Common myeloid progenitor, CD34-positive (primary cell): ENCODE results near the gene CYBC1.

Experiments used
- CTCF ChIA-PET: fragments of 350-600 bp; sonication (Branson Sonifier 250); formaldehyde crosslinking; loops from one replicate; lab custom pipeline; 2021; ENCODE audit warnings: antibody characterized with exemption; lab: Charles Lee
- POLR2A ChIA-PET: fragments of 350-600 bp; sonication (Branson Sonifier 250); formaldehyde crosslinking; loops from one replicate; lab custom pipeline; 2021; ENCODE audit warnings: antibody characterized with exemption; lab: Charles Lee
- DNase-seq, 3 donors: peaks; one replicate each; pipeline versions ENCODE4 v3.0.0 to v3.0.0-alpha.2; 2013
- H3K27ac ChIP-seq, 2 experiments: 1 replicate in 1 of 2; 2 replicates in 1 of 2; pipeline ENCODE4 v1.7.0; 2013; ENCODE audit warnings: inconsistent platforms in 2 of 2, low read length in 2 of 2, mild to moderate bottlenecking in 2 of 2, low read depth in 1 of 2, moderate library complexity in 1 of 2; ENCODE audit not compliant: severe bottlenecking in 2 of 2, insufficient read depth in 1 of 2, poor library complexity in 1 of 2
- H3K27me3 ChIP-seq, 5 experiments: replicated peaks in 2 of 5; 1 replicate in 3 of 5; 2 replicates in 2 of 5; pipeline versions ENCODE4 v1.6.1 to v1.7.0; 2013; ENCODE audit warnings: low read length in 4 of 5, mild to moderate bottlenecking in 2 of 5, moderate library complexity in 2 of 5, inconsistent platforms in 1 of 5; ENCODE audit not compliant: insufficient read depth in 5 of 5, control insufficient read depth in 4 of 5
- H3K36me3 ChIP-seq, 4 experiments: 1 replicate in 2 of 4; 2 replicates in 2 of 4; pipeline versions ENCODE4 v1.6.1 to v1.7.0; 2013; ENCODE audit warnings: low read length in 3 of 4, control low read depth in 1 of 4, mild to moderate bottlenecking in 1 of 4; ENCODE audit not compliant: control insufficient read depth in 4 of 4, insufficient read depth in 4 of 4
- H3K4me1 ChIP-seq, 4 experiments: 1 replicate in 3 of 4; 2 replicates in 1 of 4; pipeline versions ENCODE4 v1.6.1 to v1.7.1; 2013; ENCODE audit warnings: low read length in 3 of 4, mild to moderate bottlenecking in 3 of 4, control low read depth in 1 of 4, inconsistent platforms in 1 of 4, moderate library complexity in 1 of 4; ENCODE audit not compliant: control insufficient read depth in 4 of 4, insufficient read depth in 4 of 4; ENCODE audit errors: control extremely low read depth in 1 of 4
- H3K4me3 ChIP-seq, 7 experiments: 1 replicate in 4 of 7; 2 replicates in 3 of 7; pipeline versions ENCODE4 v1.5.1 to v1.7.0; 2013; ENCODE audit warnings: mild to moderate bottlenecking in 7 of 7, low read length in 6 of 7, moderate library complexity in 6 of 7, inconsistent platforms in 2 of 7, low read depth in 2 of 7, control low read depth in 1 of 7; ENCODE audit not compliant: insufficient read depth in 4 of 7, control insufficient read depth in 1 of 7; ENCODE audit errors: extremely low read depth in 1 of 7
- H3K9me3 ChIP-seq, 5 experiments: 1 replicate in 4 of 5; 2 replicates in 1 of 5; pipeline versions ENCODE4 v1.6.1 to v1.7.1; 2013; ENCODE audit warnings: low read length in 4 of 5, mild to moderate bottlenecking in 2 of 5, inconsistent platforms in 1 of 5, low read depth in 1 of 5, moderate library complexity in 1 of 5; ENCODE audit not compliant: control insufficient read depth in 4 of 5, insufficient read depth in 2 of 5; ENCODE audit errors: control extremely low read depth in 1 of 5
- WGBS: methylation state at CpG from one replicate; pipeline ENCODE4 v1.1.5; 2013; ENCODE audit not compliant: insufficient coverage; 5-methylcytosine and 5-hydroxymethylcytosine counted together

CYBC1 gene

GRCh38 chr17:82452162-82452561 is 1.6 kb upstream of the CYBC1 start:
- CTCF ChIA-PET = interaction anchor here (1.4 kb wide), 1 partner anchor 211 kb away, joined by 3 read pairs; no protein-coding TSS in a partner anchor
- peaks cover 0 to 9% (median 2%) of the 10 kb centered on the region in 4 experiments for H3K36me3 ChIP-seq
- WGBS = 97% methylated on average over 3 of the region's 3 CpGs
- H3K9me3 ChIP-seq = no peaks in the 10 kb centered on the region
- peaks cover 8 to 40% (median 31%) of the 10 kb centered on the region in 4 experiments for H3K4me1 ChIP-seq
- no peak overlapping the region for H3K4me3 ChIP-seq
- POLR2A ChIA-PET = no interaction called here
- H3K27me3 ChIP-seq = no peaks in the 10 kb centered on the region
- no peak overlapping the region for H3K27ac ChIP-seq
- DNase-seq = no peak

GRCh38 chr17:82449883-82450356 is 632 bp downstream of the CYBC1 start:
- H3K9me3 ChIP-seq = no peaks in the 10 kb centered on the region
- WGBS = 15% methylated on average over 17 of the region's 18 CpGs
- H3K27me3 ChIP-seq = no peaks in the 10 kb centered on the region
- ChIA-PET POLR2A (interaction anchor here (1.1 to 1.7 kb wide), 3 partner anchors 8 to 47 kb away, joined by 4 to 6 read pairs (median 5); partner anchors contain the start of gene NARF), CTCF (interaction anchor here (0.6 to 1.4 kb wide), 4 partner anchors 8 to 95 kb away, joined by 3 to 4 read pairs (median 3); no protein-coding TSS in a partner anchor)
- peak overlapping the region; percentile 72 to 80 for H3K27ac ChIP-seq
- H3K4me1 ChIP-seq = peaks cover 8 to 54% (median 39%) of the 10 kb centered on the region in 4 experiments
- H3K4me3 ChIP-seq = peak overlapping the region; percentile 88 to 98 (median 95)
- DNase-seq = no peak
- H3K36me3 ChIP-seq = peaks cover 2 to 29% (median 13%) of the 10 kb centered on the region in 4 experiments

GRCh38 chr17:82449131-82449882 is 1.2 kb downstream of the CYBC1 start:
- ChIA-PET POLR2A (interaction anchor here (0.5 to 1.7 kb wide), 5 partner anchors 9 to 123 kb away, joined by 3 to 6 read pairs (median 4); partner anchors contain the start of gene NARF), CTCF (interaction anchor here (0.6 to 1.4 kb wide), 9 partner anchors 8 to 96 kb away, joined by 3 to 5 read pairs (median 3); no protein-coding TSS in a partner anchor)
- DNase-seq = peak; percentile 61 to 86 (median 84)
- Histone ChIP-seq H3K36me3 (peaks cover 6 to 35% (median 18%) of the 10 kb centered on the region in 4 experiments), H3K4me3 (peak overlapping the region; percentile 88 to 98 (median 95)), H3K27ac (peak overlapping the region; percentile 72 to 80), H3K27me3 (no peaks in the 10 kb centered on the region), H3K4me1 (peaks cover 8 to 59% (median 42%) of the 10 kb centered on the region in 4 experiments), H3K9me3 (no peaks in the 10 kb centered on the region)
- 5% methylated on average over 30 of the region's 30 CpGs for WGBS

GRCh38 chr17:82447876-82448275 is 2.7 kb downstream of the CYBC1 start:
- Histone ChIP-seq H3K27ac (no peak overlapping the region), H3K4me3 (no peak overlapping the region), H3K36me3 (peaks cover 9 to 49% (median 26%) of the 10 kb centered on the region in 4 experiments), H3K27me3 (no peaks in the 10 kb centered on the region), H3K9me3 (no peaks in the 10 kb centered on the region), H3K4me1 (peaks cover 8 to 59% (median 42%) of the 10 kb centered on the region in 4 experiments)
- DNase-seq = peak in 1 of 3 donors; percentile 7
- ChIA-PET CTCF (no interaction called here), POLR2A (interaction anchor here (0.9 kb wide), 1 partner anchor 21 kb away, joined by 3 read pairs; no protein-coding TSS in a partner anchor)
- 95% methylated on average over 8 of the region's 11 CpGs for WGBS

- DNase-seq = no peak
- WGBS = 96% methylated on average over 7 of the region's 12 CpGs
- Histone ChIP-seq H3K9me3 (no peaks in the 10 kb centered on the region), H3K27me3 (no peaks in the 10 kb centered on the region), H3K4me1 (peaks cover 8 to 53% (median 42%) of the 10 kb centered on the region in 4 experiments), H3K4me3 (no peak overlapping the region), H3K36me3 (peaks cover 9 to 60% (median 35%) of the 10 kb centered on the region in 4 experiments), H3K27ac (no peak overlapping the region)
- ChIA-PET CTCF (interaction anchor here (1.3 kb wide), 1 partner anchor 25 kb away, joined by 3 read pairs; no protein-coding TSS in a partner anchor), POLR2A (no interaction called here)
Measured at GRCh38 chr17:82446649-82447048, 3.9 kb downstream of the CYBC1 start.

GRCh38 chr17:82446124-82446523 is 4.4 kb downstream of the CYBC1 start:
- peaks cover 5 to 47% (median 41%) of the 10 kb centered on the region in 4 experiments for H3K4me1 ChIP-seq
- no peaks in the 10 kb centered on the region for H3K27me3 ChIP-seq
- no peak for DNase-seq
- CTCF ChIA-PET = interaction anchor here (1.1 to 1.3 kb wide), 2 partner anchors 24 to 95 kb away, joined by 3 read pairs; no protein-coding TSS in a partner anchor
- 96% methylated on average over 13 of the region's 15 CpGs for WGBS
- peaks cover 9 to 64% (median 38%) of the 10 kb centered on the region in 4 experiments for H3K36me3 ChIP-seq
- H3K27ac ChIP-seq = peak overlapping the region in 1 of 2 experiments; percentile 64
- H3K9me3 ChIP-seq = no peaks in the 10 kb centered on the region
- H3K4me3 ChIP-seq = no peak overlapping the region
- POLR2A ChIA-PET = no interaction called here
